Measurements from ENCODE around the gene PLD4. TPM values are rescaled to one million over a fixed set of nuclear protein-coding genes. Genes with fewer than 3 reads are reported as not detected.

Gene PLD4
- polyA plus RNA-seq, 3 donors, result 12.2 to 15.5 (median 15.1) TPM

DNA sequence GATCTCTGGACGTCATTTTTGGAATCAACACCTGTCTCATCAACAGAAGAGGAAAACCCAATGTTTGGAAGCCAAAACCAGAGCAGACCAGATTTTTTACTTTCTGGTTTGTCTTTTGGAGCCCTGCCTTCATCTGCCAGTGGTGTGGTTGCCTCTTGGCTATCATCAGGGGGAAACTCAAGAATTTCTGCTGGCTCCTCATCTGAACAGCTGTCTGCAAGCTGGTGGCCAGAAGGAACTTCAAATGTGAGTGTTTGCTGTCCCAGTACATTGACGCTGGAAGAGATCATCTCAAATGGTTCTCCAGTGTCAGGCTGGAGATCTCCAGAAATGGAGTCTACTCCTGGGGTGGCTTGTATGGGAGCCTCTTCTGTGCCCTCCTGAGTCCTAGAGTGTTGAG lies 13.8 kb downstream of the PLD4 start:
- H3K4me3 Mint-ChIP-seq, result no peak overlapping the region
- no peak overlapping the region for H3K27ac ChIP-seq (ENCODE audit: low read depth in 1 of 2, low read length in 2 of 2)
- no peaks in the 10 kb centered on the region for H3K79me2 ChIP-seq (ENCODE audit: insufficient read depth, low read length)
- H3K9me3 ChIP-seq (replicated peaks in 1 of 2; ENCODE audit: control insufficient read depth in 1 of 2, insufficient read depth in 1 of 2, low read length in 2 of 2), result peaks cover 0 to 3% of the 10 kb centered on the region in 2 donors
- peaks cover 0 to 4% (median 0%) of the 10 kb centered on the region in 7 donors for H3K9me3 Mint-ChIP-seq
- no peak for DNase-seq
- H3K4me2 ChIP-seq (replicated peaks; ENCODE audit: extremely low read depth, low read length, poor library complexity, severe bottlenecking), result no peak overlapping the region
- H3K4me1 ChIP-seq (ENCODE audit: control insufficient read depth in 1 of 2, insufficient read depth in 2 of 2, low read length in 2 of 2), result no peaks in the 10 kb centered on the region
- no peak overlapping the region for H3K4me3 ChIP-seq (replicated peaks in 1 of 3; ENCODE audit: low read depth in 2 of 3, low read length in 3 of 3)
- intact Hi-C loops (cut with micrococcal nuclease), result no loop called here
- 87% methylated on average over 2 of the region's 2 CpGs for WGBS (ENCODE audit: insufficient coverage)
- no peak overlapping the region for H3K9ac ChIP-seq (ENCODE audit: insufficient read depth, low read length, poor library complexity, severe bottlenecking)
- H2AFZ ChIP-seq (ENCODE audit: insufficient read depth, low read depth, low read length, poor library complexity, severe bottlenecking), result no peak overlapping the region
- peaks cover 7 to 38% of the 10 kb centered on the region in 2 donors for H3K27me3 ChIP-seq (ENCODE audit: control insufficient read depth in 2 of 2, insufficient read depth in 2 of 2, low read length in 2 of 2)
- no peaks in the 10 kb centered on the region for H3K4me1 Mint-ChIP-seq
- no peaks in the 10 kb centered on the region for H4K20me1 ChIP-seq (ENCODE audit: insufficient read depth, low read length)
- H3K36me3 Mint-ChIP-seq, result peaks cover 0 to 4% of the 10 kb centered on the region in 2 donors
- peaks cover 41 to 51% (median 43%) of the 10 kb centered on the region in 3 donors for H3K27me3 Mint-ChIP-seq (ENCODE audit: low read depth in 3 of 3)
- TF ChIP-seq CTCF (IDR thresholded peaks at IDR 0.05), result no peak
- H3K27ac Mint-ChIP-seq, result no peak overlapping the region
- no peaks in the 10 kb centered on the region for H3K36me3 ChIP-seq (replicated peaks in 1 of 2; ENCODE audit: control insufficient read depth in 1 of 2, insufficient read depth in 2 of 2, low read length in 2 of 2)

- no peak for DNase-seq
- no peaks in the 10 kb centered on the region for H3K4me1 ChIP-seq (ENCODE audit: control insufficient read depth in 1 of 2, insufficient read depth in 2 of 2, low read length in 2 of 2)
- no peak overlapping the region for H3K27ac Mint-ChIP-seq
- intact Hi-C loops (cut with micrococcal nuclease), result no loop called here
- H3K4me1 Mint-ChIP-seq, result no peaks in the 10 kb centered on the region
- peaks cover 40 to 50% (median 42%) of the 10 kb centered on the region in 3 donors for H3K27me3 Mint-ChIP-seq (ENCODE audit: low read depth in 3 of 3)
- peaks cover 7 to 38% of the 10 kb centered on the region in 2 donors for H3K27me3 ChIP-seq (ENCODE audit: control insufficient read depth in 2 of 2, insufficient read depth in 2 of 2, low read length in 2 of 2)
- peaks cover 0 to 4% of the 10 kb centered on the region in 2 donors for H3K36me3 Mint-ChIP-seq
- H4K20me1 ChIP-seq (ENCODE audit: insufficient read depth, low read length), result no peaks in the 10 kb centered on the region
- no peak overlapping the region for H3K9ac ChIP-seq (ENCODE audit: insufficient read depth, low read length, poor library complexity, severe bottlenecking)
- 100% methylated on average over 1 of the region's 1 CpG for WGBS (ENCODE audit: insufficient coverage)
- no peak for TF ChIP-seq CTCF (IDR thresholded peaks at IDR 0.05)
- H3K79me2 ChIP-seq (ENCODE audit: insufficient read depth, low read length), result no peaks in the 10 kb centered on the region
- H3K27ac ChIP-seq (ENCODE audit: low read depth in 1 of 2, low read length in 2 of 2), result no peak overlapping the region
- H3K9me3 ChIP-seq (replicated peaks in 1 of 2; ENCODE audit: control insufficient read depth in 1 of 2, insufficient read depth in 1 of 2, low read length in 2 of 2), result peaks cover 0 to 3% of the 10 kb centered on the region in 2 donors
- H3K4me3 Mint-ChIP-seq, result no peak overlapping the region
- no peak overlapping the region for H3K4me2 ChIP-seq (replicated peaks; ENCODE audit: extremely low read depth, low read length, poor library complexity, severe bottlenecking)
- no peak overlapping the region for H3K4me3 ChIP-seq (replicated peaks in 1 of 3; ENCODE audit: low read depth in 2 of 3, low read length in 3 of 3)
- H3K9me3 Mint-ChIP-seq, result peaks cover 0 to 4% (median 0%) of the 10 kb centered on the region in 7 donors
- no peaks in the 10 kb centered on the region for H3K36me3 ChIP-seq (replicated peaks in 1 of 2; ENCODE audit: control insufficient read depth in 1 of 2, insufficient read depth in 2 of 2, low read length in 2 of 2)
- no peak overlapping the region for H2AFZ ChIP-seq (ENCODE audit: insufficient read depth, low read depth, low read length, poor library complexity, severe bottlenecking)
Measured at GRCh38 chr14:104938960-104939359, 14.3 kb downstream of the PLD4 start.
